DMS114 treated with DMSO at 0.1 percent for 48 hours (cell line): ENCODE results near the gene SPP2.

Source experiments
- DNase-seq: peaks from one replicate; lab custom pipeline; 2025; ENCODE audit not compliant: unreplicated experiment; lab: John Stamatoyannopoulos, UW

The SPP2 gene

DNA sequence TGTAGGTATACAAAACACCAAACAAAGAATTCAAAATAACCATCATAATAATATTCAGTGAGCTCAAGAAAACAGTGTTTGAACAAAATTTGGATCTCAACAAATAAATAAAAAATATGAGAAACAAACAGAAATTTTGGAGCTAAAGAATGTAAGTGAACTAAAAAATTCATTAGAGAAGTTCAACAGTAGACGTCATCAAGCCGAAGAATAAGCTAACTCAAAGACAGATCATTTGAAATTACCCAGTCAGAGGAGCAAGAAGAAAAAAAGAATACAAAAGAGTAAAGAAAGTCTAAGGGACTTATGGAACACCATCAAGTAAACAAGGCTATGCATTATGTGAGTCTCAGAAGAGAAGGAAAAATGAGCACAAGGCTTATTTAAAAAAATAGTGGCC lies 16.6 kb upstream of the SPP2 start:
- DNase-seq: no peak

- DNase-seq: no peak
Measured at GRCh38 chr2:234038076-234038802, 12.3 kb upstream of the SPP2 start.

GRCh38 chr2:234044157-234044556 lies 6.3 kb upstream of the SPP2 start:
- DNase-seq: no peak

DNA sequence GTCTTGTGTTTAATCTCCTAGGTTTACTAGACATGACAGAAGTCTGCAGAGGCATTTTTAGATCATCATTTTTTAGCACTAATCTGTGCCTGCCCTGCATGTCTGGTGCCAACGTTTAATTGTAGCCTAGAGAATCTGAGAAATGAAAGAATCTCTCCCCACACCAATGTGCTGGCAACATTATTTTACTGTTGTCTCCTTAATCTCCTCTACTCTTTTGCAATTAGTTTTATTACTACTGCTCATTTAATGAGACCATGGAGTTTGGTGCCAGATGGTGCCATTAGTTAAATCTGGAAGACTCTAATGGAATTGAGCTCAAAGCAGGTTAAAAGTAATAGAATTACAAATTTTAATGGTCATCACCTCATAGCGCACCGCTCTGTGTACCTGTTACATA lies 4.0 kb upstream of the SPP2 start:
- DNase-seq: no peak

- DNase-seq: no peak
Measured at GRCh38 chr2:234047361-234047760, 3.1 kb upstream of the SPP2 start.

GRCh38 chr2:234048049-234048448 lies 2.5 kb upstream of the SPP2 start:
- DNase-seq: no peak

DNA sequence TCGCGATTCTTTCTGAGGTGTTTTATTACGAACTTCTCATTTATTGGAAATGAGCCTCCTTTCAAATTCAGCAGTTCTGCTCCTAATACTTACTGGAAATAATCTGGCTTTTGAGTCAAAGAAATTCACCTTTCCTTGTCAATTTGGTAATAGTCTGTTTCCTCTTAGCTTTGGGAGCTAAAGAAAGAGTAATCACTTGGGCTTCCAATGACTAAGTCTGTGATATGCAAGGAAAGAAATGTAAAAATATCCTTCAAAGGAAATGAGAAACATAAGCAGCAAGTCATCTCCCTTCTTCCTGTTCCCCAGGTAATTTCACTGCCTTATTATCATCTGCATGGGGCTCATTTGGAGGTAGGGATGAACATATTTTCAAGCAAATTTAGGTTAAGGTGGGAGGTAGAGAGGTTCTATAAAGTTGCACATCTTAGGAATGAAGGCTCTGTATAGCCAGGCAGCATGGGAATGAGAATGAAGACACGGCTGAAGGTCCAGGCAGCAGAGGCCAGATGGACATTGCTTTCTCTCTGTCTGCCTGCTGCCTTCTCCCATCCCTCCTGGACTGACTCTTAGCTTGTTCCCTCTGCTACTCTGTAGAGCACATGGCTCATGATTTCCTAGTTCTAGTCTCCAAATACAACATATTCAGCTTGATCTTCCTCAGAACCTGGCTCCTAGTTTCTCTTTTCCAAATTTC lies 1.0 kb downstream of the SPP2 start:
- no peak for DNase-seq

- no peak for DNase-seq
Measured at GRCh38 chr2:234058881-234059280, 8.4 kb downstream of the SPP2 start.

DNA sequence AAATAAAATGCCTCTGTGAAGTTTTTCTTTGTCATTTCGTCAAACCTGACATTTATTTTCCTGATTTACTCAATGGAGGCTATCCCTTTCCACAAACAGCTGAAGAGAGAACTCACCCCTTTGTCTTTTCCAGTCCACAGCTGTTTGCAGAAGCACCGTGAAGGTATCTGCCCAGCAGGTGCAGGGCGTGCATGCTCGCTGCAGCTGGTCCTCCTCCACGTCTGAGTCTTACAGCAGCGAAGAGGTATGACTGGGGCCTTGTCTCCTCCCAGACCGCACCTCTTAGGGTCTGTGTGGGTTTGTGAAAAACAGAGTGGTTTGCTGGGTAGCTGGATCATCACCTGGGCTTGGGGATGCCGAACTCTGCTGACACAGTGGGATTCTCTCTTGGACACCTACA lies 9.7 kb downstream of the SPP2 start:
- no peak for DNase-seq

- no peak for DNase-seq
Measured at GRCh38 chr2:234061624-234062257, 11.2 kb downstream of the SPP2 start.

DNA sequence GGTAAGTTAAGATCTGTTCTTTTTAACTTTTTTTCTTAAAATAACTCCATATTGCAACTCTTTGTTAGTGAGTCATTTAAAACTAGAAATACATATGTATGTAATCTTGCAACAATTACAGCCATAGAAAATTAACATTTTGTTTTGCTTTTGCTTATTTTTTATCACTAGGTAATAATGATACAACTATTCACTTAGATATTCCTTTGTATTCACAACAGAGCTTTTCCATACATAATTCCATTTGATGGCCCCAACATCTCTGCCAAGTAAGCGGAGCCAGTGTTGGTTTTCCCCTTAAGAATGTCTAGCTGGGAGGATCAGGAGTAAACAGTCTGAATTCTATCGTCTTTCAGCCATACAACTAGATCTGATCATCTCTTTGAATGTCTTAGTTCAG lies 16.1 kb downstream of the SPP2 start:
- no peak for DNase-seq

DNA sequence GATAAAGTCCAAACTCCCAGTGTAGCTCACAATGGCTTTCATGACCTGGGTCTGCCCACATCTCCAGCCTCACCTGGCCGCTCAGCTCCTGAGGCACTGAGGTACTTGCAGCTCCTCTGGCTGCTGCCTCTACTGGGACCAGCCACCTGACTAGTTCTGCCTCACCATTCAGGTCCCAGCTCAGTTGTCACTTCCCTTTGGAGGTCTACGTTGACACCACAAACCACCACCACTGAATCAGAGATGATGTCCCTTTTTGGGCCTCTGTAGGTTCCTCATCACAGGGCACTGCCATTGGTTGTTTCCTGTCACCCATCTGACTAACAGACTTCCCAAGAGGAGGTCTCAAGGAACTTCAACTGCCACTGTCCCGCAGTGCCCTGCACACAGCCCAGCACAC lies 21.2 kb downstream of the SPP2 start:
- no peak for DNase-seq

GRCh38 chr2:234072454-234072853 lies 22.0 kb downstream of the SPP2 start:
- DNase-seq: no peak

DNA sequence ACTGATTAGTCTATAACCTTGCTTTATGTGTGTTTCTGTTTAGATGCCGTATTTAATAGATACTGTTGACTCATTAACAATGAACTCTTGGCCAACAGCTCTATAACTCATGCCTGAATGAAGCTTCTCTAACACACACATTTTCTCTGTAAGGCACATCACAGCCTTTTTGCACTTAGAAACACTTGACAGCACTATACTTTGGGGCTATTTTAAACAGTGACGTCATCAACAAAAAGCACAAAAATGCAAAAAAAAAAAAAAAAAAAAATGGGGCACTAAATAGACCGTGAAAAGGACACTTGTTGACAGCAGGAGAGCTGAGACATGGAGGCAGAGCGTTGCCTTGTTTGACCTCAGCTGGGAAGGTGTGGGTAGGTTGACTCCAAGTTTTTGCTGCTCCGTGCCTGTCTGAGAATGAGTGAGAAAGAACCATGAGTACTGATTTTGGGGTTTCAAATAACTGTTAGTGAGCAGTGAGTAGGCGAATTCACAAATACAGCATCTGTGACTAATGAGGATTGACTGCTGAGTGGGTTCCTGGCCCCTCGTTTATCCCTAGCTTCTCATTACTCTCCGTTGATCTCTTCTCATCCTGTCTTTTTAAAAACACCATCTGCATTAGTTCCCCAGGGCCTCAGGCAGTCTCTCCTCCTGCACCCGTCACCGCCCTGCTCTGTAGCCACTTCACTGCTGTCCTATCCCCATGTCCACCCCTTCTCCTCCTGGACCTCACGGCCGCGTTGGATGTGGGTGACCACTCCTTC lies 24.4 kb downstream of the SPP2 start:
- no peak for DNase-seq

GRCh38 chr2:234075518-234075915 lies 25.0 kb downstream of the SPP2 start:
- DNase-seq: no peak

- no peak for DNase-seq
Measured at GRCh38 chr2:234075947-234076346, 25.4 kb downstream of the SPP2 start.

GRCh38 chr2:234076451-234076850 lies 25.9 kb downstream of the SPP2 start:
- DNase-seq: no peak

DNA sequence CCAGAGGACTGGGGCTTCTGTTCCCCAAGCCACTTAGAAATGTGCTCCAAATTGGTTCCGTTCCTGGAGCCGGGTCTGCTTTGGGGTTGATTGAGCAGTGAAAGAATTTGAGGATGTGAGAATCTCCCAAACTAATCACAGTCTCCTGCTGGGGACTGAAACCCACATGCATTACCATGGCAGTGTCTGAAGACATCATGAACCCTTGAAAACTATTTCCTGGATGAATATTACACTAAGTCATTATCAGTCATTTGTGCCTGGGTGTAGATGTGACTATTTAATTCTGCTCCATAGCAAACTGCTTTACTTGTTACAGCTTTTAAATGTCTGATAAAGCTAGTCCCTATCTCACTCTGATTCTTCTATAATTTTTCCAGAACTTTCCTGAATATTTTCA lies 27.6 kb downstream of the SPP2 start:
- DNase-seq: no peak

GRCh38 chr2:234081970-234082822 lies 31.7 kb downstream of the SPP2 start:
- no peak for DNase-seq

DNA sequence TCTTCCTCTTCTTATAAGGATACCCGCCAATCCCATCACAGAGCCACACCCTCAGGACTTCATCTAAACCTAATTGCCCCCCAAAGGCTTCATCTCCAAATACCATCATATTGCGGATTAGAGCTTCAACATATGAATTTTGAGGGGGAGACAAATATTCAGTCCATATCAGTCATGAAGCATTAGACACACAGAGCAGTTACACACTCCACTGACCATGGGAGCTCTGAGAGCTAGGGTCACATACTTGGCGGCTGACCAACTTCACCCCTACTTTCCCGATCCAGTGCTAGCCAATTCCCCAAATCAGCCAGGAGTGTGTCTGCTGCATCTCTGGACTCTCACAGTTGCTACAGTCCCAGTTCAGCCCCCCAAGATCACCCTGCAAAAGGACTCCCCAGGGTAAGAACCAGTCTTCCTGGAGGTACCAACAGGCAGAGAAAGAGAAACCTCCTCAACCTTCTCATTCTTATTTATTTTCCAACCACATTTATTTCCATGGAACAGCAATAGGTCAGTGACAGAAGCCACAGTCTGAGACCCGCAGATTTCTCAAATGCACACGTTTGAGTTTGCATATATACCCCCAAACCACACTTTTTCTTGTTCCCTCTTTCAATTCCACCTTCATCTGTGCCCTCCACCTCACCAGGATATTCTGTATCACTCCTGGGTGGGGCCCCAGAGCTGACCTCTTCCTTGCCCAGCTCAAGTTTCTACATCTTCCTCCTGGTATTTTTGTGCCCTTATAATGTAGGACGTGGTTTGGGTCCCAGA lies 33.3 kb downstream of the SPP2 start:
- no peak for DNase-seq
